OCI-LY3 (cell line): ENCODE measurements around the gene DSC3.
A peak's percentile ranks its signal among the peaks of the same experiment; 100 is the strongest.

Experiments
- CTCF ChIP-seq: fragments of 200-600, 300-600 bp; sonication (generic); IDR thresholded peaks from 2 replicates; pipeline ENCODE4 v1.5.1; 2014; ENCODE audit warnings: antibody characterized with exemption, low read length, low read depth
- EZH2phosphoT487 ChIP-seq: fragments of 200-600 bp; shearing (Covaris generic); IDR thresholded peaks from 2 replicates; pipeline ENCODE4 v1.6.1; 2018; ENCODE audit warnings: antibody characterized with exemption, mixed run types, low read depth

DNA sequence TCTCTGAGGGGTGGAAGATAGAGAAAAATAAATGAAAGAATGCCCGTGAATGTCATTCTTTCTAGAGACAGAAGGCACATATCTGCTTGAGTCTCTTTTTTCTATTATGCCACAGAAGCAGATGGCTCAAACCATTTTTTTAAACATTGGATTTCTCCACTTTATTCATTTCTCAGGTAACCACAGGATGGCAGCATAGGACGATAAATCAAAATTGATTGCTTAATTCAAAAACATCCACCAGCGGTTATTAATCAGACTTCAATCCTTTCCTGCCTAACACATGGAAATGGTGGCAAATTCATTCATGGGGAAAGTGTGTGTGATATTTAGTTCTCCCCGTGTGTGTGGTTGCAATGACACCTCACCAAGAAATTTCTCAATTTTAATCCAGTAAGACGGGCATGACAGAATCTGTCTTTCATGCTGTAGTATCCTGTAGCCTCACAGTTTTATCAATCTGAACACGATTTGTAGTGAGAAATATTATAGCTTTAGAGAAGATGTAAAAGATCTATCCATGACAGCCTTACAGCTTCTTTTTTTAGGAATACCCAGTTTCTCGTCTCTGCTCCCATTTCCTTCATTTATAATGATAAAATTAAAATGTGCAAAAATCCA, 72.2 kb downstream of the DSC3 start:
- TF ChIP-seq CTCF (peak; percentile 69), EZH2phosphoT487 (no peak)
